GM19193 (cell line): ENCODE results near the gene PMM2.

ENCODE experiments used
- POLR2A ChIP-seq: IDR thresholded peaks from 4 replicates; pipeline ENCODE4 v1.6.1; 2011; ENCODE audit not compliant: insufficient read depth, insufficient read length; ENCODE audit errors: extremely low read depth

Gene PMM2

GRCh38 chr16:8797364-8798173 is at the start of gene PMM2, which contains the start of gene TMEM186:
Gene PMM2 (plus strand): TSS chr16:8797839. CDS start chr16:8797883, 44 bp downstream.
Gene TMEM186 (minus strand): TSS chr16:8797639. CDS start chr16:8797614, 25 bp downstream.
- peak; percentile 92 for TF ChIP-seq POLR2A

GRCh38 chr16:8751481-8752311 is 45.9 kb upstream of the PMM2 start:
- no peak for TF ChIP-seq POLR2A

GRCh38 chr16:8752706-8753105 is 44.9 kb upstream of the PMM2 start:
- TF ChIP-seq POLR2A: no peak

DNA sequence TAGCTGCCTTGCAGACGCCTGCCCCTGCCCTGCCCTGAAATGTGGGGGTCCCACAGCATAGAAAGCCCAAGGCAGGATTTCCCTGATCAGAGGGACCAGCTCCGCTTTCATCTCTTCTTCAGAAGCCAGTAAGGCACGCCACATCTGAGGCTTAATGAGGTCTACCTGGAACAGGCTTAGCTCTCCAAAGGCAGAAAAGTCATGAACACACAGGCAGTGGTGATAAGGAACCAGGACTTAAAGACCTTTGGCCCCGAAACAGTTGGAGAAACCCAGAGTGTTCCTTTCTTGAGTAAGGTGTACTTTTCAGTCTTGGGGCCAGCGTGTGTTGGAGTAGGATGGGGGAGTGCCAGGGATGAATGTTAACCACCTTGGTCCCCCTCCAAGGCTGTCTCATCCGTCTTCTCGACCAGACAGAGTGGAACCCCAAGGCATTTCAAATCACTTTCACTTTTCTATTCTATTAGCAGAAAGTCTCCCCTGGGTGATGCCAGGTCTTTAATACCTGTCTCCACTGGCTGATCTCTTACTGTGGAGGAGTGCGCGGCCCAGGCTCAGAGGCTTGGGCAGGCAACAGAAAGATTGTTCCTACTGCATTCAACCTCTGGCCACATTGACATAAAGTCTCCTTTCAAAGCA is 44.1 kb upstream of the PMM2 start:
- no peak for TF ChIP-seq POLR2A

DNA sequence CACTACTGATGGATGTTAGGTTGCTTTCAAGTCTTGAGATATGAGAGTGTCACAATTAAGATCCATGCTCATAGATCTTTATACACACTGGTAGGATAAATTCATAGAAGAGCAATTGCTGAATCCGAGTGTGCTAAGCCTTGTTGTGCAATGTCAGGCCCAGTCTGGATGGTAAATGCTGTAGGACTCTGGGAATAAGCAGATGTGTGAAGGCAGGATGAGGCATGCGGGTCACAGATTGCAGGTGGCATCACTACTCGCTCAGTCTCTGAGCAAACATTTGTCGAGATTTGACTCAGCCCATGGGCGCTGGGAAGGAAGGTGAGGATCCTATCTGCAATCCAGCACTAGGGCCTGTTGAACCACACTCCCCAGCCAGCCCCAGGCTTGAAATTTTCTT is 40.9 kb upstream of the PMM2 start:
- no peak for TF ChIP-seq POLR2A

- TF ChIP-seq POLR2A: no peak
These were observed 39.6 kb upstream of the PMM2 start for GRCh38 chr16:8758022-8758421.

DNA sequence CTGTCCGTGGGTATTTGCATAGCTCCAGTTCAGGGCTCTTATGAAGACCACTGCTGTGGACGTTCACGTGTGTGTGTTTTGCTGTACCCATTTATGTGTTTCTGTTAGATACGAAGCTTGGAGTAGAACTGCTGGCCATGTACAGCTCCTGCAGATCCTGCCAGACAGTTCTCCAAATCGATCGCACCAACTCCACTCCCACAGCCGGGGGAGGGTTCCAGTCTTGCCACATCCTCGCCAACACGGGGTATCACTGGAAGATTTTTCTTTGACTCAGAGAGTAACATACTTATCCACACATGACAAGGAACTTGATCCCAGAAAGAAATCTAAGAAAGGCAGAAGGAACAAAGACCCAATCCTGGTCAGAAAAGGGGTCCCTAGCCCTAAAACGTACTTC is 37.6 kb upstream of the PMM2 start:
- TF ChIP-seq POLR2A: no peak

DNA sequence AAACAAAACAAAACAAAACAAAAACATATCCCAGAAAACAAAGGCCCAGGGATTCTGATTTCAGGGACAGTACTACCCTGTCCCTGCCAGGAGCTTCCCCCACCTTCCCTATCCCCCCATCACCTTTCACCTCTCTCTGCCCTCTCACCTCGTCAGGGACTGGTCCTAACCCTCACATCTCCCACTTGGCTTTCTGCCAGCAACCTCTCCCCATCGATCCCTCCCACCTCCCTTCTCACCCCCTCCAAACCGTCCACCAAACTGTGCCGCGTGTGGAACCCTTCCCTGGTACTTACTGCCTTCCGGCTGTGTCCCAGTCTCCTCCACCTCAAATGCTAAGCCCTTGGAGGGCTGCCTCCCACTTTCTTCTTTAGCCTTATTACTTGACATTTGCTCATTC is 36.6 kb upstream of the PMM2 start:
- no peak for TF ChIP-seq POLR2A

GRCh38 chr16:8762254-8762653 is 35.4 kb upstream of the PMM2 start:
- TF ChIP-seq POLR2A: no peak

DNA sequence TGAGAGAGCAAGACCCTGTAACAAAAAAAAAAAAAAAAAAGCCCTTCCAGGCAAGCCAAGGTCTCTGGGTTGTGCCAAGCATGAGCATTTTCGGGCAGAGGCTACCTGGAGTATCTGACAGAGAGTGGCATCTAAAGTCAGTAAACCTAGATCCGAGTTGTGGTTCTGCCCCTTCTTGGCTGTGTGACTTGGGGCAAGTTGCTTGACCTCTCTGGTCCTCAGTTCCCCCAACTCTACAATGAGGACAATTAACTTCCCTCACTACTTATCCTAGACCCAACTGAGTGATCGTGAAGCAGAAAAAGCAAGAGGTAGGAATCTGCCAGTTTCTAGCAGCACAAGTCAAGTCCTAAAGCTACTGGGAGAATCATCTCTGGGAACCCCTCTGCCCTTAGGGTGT is 34.6 kb upstream of the PMM2 start:
- no peak for TF ChIP-seq POLR2A

DNA sequence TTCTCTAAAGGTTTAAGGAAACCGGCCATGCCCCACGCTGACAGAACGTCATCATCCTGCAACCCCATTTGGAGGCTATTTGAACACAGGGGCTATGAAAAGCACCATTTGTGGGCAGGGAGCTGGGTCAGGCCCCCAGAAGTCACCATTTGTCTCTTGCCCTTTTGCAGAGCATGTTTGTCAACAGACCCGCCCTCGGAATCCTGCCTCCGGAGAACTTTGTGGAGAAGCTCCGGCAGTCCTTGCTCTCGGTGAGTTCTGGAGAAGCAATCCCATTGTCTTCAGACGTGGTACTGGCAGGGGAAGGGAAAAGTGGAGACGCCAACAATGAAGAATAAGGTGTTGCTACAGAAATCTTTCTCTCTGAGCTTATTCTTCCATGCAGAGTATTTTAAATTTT is 33.7 kb upstream of the PMM2 start:
- no peak for TF ChIP-seq POLR2A

DNA sequence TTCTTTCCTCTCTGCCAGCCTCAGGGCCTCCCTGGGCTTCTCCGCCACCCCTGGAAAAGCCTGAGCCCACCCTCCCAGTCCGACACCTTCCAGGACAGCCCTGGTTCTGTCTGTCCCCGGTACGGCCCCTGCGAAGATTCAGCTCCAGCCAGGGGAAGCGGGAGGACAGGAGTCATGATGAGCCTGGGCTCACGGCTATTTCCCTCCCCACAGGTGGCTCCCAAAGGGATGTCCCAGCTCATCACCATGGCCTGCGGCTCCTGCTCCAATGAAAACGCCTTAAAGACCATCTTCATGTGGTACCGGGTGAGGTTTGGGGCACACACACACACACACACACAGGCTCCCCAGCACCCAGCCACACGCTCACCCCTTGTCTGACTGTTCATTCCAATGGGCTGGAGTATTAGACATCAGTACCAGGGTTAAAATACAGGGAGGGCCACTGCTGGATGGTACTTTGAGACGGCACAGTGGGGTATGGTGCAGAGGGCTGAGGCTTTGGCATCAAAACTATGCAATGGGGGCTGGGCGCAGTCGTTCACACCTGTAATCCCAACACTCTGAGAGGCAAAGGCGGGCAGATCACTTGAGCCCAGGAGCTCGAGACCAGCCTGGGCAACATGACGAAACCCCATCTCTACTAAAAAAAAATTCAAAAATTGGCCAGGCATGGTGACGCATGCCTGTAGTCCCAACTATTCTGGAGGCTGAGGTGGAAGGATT is 33.0 kb upstream of the PMM2 start:
- no peak for TF ChIP-seq POLR2A

GRCh38 chr16:8767176-8767575 is 30.5 kb upstream of the PMM2 start:
- no peak for TF ChIP-seq POLR2A

- no peak for TF ChIP-seq POLR2A
These were observed 29.4 kb upstream of the PMM2 start for GRCh38 chr16:8768283-8768682.

DNA sequence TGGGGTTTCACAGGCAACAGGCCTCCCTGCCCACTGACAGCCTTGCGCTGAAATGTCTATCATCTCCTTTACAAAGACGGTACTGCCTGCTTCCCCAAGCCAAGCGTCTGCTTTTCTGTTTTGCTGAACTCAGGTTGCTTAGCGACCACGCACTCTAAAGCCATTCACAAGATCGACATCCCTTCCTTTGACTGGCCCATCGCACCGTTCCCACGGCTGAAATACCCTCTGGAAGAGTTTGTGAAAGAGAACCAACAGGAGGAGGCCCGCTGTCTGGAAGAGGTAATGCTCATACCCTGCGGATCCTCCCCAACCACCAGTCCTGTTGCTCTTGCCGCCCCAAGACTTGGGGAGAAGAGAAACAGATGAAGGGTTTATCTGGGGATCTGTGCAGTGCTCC is 28.9 kb upstream of the PMM2 start:
- no peak for TF ChIP-seq POLR2A
